GM19468 (cell line): ENCODE results near the gene ARSD.
"Not testable (repeated sequence)": the region's sequence is repeated elsewhere in the genome, so short reads cannot be mapped to it uniquely, and the experiment has no call there.

Experiments
- ATAC-seq: cut with Tn5 transposase; IDR thresholded peaks from one replicate; pipeline ENCODE4 v1.9.1; 2021; ENCODE audit warnings: mild to moderate bottlenecking, moderate library complexity, moderate number of reproducible peaks; ENCODE audit not compliant: unreplicated experiment; ENCODE audit errors: extremely low read depth

Gene ARSD

GRCh38 chrX:2928583-2929434 is at the start of gene ARSD:
TSS of gene ARSD (minus strand) at chrX:2929339. CDS start at chrX:2929275, 64 bp downstream.
- peak; percentile 79 for ATAC-seq

- not testable (repeated sequence) for ATAC-seq
Measured at GRCh38 chrX:2978639-2979038, 49.5 kb upstream of the ARSD start.

- no peak for ATAC-seq
Measured at GRCh38 chrX:2974961-2975360, 45.8 kb upstream of the ARSD start.

DNA sequence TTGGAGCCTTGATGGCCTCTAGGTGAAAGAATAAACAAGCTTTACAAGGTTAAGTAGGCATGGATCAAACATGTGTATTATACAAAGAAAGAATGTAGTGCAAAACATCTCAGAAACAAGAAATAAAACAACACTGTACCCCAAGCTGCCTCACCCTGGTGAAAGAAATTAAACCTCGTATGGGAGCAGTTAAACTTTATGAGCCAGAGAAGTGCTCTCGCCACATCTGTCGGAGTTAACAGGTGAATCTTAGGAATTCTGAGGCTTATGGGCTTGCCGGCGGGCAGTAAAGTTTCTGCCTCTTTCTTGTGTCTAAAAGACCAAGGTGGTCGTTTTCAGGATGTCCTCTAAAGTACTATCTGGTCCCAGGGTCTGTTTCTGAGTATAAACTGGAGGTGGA is 43.3 kb upstream of the ARSD start:
- no peak for ATAC-seq

DNA sequence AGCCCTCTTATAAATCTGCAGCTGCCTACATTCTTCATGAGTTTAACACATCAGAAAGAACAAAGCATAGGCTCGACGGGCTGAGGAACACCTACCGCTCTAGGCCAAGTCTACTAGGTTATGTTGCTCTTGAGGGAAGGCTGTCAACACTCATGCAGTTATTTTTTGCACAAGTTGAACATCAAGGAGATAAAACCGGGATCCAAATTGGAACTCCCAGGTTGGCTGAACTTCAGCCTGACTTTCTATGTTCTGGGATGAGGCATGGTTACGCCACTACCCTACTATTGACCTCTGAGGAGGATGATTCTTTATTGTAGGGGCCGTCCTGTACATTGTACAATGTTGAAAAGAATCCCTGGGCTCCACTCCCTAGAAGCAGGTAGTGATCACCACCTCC is 39.9 kb upstream of the ARSD start:
- no peak for ATAC-seq

- no peak for ATAC-seq
Measured at GRCh38 chrX:2967998-2968909, 39.1 kb upstream of the ARSD start.

- ATAC-seq: no peak
Measured at GRCh38 chrX:2967584-2967983, 38.4 kb upstream of the ARSD start.

GRCh38 chrX:2967012-2967411 is 37.9 kb upstream of the ARSD start:
- no peak for ATAC-seq

DNA sequence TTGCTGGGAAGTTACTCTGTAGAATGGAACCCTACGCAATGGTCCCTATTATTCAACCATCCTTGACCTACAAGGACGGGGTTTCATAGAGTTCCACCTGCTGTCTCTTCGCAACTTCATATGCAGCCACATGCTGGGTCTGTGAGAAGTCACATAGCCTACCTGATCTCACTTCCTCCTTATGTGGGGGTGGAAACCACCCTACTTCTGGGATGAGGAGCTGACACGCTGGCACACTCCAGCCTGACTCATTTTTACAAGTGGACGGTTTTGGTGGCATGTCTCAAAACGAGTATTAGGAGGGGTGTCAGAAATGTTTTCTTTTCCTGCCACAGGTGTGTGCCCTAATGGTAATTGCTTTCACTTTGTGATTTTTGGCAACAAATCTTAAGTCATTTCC is 36.8 kb upstream of the ARSD start:
- no peak for ATAC-seq

- not testable (repeated sequence) for ATAC-seq
Measured at GRCh38 chrX:2963992-2964794, 35.1 kb upstream of the ARSD start.

DNA sequence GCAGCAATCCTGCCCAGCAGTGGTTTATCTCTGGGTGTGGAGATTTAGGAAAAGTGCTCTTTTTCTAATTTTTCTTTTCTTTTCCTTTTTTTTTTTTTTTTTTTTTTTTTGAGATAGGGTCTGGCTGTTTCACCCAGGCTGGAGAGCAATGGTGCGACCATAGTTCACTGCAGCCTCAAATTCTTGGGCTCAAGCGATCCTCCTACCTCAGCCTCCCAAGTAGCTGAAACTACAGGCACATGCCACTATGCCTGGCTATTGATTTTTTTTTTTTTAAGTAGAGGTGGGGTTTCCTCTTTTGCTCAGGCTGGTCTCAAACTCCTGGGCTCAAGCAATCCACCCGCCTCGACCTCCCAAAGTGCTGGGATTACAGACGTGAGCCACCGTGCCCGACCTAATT is 34.3 kb upstream of the ARSD start:
- not testable (repeated sequence) for ATAC-seq

DNA sequence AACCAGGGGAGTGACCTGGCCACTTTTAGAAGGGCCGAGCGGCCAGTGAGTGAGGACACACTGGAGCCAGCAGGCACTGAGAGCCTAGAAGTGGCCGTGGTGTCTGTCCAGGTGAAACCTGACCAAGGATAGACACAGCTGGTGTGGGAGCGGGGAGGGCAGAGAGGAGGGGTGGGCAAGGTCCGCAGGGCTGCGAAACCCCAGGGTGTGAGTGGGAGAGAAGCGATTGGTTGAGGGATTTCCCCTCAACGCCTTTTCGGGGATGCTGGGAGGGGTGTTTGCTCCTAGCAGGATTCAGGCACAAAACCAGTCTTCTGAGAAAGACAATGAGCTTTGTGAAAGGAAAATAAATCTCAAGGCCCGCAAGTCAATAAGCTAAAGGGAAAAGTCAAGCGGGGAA is 33.2 kb upstream of the ARSD start:
- ATAC-seq: no peak

DNA sequence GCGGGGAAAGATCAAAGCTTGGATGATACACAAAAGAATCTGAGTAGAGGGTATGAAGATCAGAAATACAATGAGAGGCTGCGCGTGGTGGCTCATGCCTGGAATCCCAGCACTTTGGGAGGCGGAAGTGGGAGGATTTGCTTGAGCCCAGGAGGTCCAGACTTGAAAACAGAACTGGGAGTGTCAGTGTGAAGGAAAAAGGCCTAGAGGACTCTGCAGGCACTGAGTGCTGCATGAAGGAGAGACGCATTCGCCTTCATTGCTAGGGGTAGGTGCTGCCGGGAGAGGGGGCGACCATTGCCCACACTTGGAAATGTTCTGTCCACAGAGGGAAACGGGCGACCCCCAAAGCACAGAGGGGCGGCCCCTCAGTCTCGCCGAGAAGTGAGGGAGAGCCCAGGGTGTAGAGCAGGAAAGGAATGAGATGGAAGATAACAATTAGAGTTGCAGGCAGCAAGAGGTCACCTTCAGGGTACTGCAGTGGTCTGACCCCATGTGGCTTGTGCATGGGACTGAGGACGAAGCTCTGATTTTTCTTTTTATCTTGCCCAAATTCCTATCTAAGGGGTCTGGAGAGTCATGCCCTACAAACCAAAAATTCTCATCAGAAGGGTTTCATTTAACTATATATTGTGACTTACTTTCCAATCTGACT is 31.8 kb upstream of the ARSD start:
- no peak for ATAC-seq

DNA sequence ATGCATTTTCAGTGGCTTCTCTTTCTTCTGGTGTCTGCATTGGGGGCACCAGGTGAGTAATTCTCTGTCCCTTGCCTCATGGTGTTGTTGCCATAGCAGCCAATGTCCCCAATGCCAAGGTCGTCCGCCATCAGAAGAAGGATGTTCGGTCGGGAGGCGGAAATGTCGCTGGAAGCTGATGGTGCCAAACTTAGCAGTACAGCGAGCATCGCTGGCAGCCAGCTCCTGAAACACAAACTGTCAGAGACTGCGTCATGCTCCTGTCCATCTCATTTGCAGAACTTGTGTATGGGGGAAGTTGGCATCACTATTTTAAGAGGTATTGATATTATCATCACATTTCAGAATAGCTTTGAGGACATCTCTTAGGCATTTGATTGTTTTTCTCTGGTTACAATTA is 29.1 kb upstream of the ARSD start:
- no peak for ATAC-seq

GRCh38 chrX:2955838-2956237 is 26.7 kb upstream of the ARSD start:
- ATAC-seq: no peak

DNA sequence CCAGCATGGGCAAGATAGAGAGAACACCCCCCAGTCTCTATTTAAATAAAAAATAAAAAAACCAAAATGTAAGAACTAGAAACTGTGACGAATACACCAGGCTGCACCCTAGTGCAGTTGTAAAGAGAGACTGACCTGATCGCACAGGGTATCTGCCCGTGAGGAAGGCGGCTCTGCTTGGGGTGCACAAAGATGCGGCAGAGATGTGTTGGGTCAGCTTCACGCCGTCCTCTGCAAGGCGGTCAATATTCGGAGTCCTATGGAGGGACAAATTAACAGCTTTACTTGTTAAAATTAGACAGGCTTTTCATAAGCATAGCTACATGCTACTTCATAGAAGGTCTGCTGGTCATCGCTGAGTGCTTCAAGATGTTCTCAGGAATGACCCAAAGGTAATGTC is 26.1 kb upstream of the ARSD start:
- no peak for ATAC-seq

DNA sequence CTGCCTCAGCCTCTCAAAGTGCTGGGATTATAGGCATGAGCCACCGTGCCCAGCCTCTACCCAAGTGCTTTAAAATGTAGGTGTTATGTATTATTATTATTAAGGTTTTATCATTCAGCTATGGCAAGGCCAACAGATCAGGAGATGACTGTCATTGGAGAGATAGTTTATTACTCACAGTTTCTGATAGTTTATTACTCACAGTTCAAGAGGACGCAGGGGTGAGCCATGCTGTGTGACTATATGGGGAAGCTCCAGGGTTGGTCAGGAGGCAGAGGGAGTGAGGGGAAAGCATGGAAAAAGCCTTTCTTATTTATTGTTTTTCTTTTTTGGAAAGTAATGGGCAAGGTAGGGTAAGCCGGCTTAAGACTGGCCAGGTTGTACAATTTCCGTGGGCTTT is 25.4 kb upstream of the ARSD start:
- ATAC-seq: no peak

GRCh38 chrX:2937942-2938341 is 8.8 kb upstream of the ARSD start:
- ATAC-seq: not testable (repeated sequence)

DNA sequence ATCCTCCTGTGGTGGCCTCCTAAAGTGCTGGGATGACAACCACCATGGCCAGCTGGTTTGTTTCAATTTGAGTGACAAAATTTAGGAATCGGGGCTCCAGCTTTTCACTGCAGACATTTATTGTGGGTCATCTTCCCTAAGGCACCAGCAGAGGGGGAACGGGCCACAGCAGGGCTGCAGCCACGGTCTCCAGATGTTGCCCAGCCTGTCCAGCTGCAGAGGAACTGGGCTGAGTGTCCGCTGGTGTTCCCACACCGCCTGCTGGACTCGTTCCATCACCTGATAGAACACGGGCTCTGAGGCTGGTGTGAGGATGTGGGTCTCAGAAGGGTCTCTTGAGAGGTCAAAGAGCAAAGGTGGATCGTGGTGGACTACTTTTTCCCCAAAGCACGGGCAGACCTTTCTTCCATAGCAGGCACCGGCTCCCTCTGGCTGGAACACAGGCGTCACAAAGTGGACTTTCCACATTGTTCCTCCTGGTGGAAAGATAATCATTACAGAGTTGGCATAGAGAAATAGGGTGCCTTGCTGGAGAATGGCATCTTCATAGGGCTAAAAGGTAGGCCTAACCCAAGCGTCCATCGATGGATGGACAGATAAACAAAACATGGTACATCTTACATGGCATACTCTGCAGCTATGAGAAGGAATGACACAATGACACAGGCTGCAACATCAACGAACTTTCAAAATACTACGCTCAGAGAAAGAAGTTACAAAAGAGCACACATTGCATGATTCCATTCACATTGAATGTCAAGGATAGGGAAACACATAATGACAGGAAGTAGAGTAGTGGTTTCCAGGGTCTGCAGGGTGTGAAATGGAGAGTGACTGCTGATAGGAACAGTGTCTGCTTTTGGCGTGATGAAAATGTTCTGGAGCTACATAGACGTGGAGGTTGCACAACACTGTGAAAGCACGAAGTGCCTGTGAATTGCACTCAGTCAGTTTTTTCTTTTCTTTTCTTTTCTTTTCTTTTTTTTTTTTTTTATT is 5.9 kb upstream of the ARSD start:
- no peak for ATAC-seq
